CD1c-positive myeloid dendritic cell (primary cell): Measurements from ENCODE around the gene ADAT2.

Experiments used
- DNase-seq: peaks from one replicate; pipeline ENCODE4 v3.0.0-alpha.2; 2016; ENCODE audit errors: extremely low spot score

The ADAT2 gene

DNA sequence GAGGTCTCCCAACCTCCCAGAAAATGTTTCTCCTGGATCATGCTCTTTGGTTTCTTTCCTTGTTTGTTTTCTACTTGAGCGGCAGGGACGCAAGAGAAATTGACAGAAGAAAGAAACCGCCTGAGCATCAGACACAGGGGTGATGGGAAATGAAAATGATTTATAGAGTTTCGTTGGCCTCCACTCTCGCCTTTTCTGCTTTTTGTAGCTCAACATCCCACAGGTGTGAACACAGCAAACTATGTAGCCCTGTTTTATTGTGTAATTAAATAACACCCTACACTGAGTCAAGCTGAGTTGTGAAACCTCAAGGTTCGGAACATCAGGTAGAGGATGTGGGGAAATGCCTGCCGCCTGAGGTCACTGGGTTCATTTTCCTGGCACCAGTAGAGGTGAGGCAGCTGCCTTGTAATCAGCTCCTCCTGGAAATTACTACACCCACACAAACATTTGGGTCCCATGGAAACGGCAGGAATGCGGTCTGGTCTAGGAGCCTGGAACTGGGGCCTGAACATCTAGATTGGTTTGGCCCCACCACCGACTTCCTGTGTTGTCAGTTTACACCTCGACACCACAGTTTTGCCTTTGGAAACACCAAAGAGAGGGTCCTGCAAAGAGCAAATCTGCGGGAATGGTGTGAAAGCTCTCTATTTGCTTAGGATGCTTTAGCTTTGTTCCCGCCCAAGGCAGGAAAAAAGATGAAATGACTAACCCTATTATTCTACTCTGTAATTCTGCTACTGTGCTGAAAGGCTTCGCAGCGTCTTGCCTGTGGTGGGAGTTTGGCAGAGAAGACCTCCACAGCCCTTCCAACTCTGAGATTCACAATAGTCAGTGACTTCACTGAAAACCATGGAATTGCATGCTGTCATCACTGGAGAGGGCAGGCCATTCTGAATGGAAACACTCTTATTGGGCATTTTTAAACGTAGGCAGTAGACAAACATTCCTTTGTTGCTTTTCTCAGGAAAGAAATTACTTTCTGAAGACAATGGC is 53.0 kb downstream of the ADAT2 start:
- DNase-seq, result peak; percentile 10

DNA sequence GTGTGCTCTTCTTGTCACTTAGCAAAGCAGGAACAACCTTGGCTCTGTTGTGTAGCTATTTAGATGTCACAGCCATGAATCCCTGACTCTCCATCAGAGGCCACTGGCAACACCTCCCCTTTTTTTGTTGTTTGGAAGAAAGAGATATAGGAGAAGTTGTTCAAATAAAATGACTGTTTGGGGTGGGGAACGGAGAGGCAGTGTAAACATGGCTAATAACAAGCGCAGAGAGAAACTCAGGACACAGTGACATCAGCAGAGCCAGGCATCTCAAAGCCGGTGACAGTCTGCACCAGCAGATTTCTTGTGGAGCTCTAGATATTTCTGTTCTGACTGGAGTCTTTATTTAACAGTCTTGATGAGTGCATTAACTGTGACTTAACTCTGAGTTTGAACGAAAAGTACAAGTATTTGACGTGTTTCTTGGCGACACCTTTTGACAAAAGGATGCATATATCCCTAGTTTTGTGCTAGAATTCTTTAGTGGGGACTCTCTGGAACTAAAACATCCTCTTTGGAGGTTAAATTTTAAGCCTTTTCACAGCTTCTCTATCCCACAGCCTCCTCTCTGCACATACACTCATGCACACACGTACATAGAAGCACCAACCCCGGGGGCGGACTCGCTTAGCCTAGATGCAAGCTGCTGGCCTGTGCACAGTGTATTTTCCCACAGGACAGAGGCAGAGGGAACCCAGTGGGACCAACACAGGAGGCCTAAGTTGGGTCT is 53.8 kb downstream of the ADAT2 start:
- no peak for DNase-seq

DNA sequence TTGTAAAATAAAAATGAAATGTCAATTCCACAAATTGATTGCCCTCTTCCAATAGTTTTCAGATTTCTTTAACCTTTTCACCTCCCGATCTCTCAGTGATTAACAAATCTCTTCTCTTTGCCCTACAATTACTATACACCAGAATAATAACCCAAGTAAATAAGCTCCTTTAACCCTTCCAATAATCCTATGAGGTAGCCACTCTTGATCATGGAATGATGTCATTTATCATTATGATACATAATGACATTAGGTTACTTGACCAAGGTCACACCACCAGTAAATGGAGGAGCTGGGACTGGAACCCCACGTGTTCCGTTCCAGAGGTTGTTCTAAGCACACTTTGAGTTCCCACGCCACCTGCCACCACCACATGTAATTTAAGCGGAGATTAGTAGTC is 54.8 kb downstream of the ADAT2 start:
- no peak for DNase-seq

DNA sequence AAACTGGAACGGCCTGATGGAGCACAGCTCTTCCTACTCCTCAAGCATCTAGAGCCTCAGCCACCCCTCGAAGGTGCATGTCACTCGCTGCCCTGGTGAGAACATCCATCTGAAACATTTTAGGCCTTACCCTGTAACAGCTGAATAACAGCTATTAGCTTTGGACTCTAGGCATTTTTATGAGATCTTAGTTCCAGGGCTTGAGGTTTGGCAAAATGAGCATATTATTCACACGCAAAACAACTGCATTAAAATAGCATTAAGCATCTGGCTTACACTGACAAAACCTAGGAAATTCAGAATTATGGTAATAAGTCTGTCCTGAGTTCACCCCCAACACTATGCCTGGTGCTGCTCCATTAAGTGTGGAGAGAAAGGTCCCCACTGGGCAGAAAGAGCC is 56.1 kb downstream of the ADAT2 start:
- no peak for DNase-seq

DNA sequence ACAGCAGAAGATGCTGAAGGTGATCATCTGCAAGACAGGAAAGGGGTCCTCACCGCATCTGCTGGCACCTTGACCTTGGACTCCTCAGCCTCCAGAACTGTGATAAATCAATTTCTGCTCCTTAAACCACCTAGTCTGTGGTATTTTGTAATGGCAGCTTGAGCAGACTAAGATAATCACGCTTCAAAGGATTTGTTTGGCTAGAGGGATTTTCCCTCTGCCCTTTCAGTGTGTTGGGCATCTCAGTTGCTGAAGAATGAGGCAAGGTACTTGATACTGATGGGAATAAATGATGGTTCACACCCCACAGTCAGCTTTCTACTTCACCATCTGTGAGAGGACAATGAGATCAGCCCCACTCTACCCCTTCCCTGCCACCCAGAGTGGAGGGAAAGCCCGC is 60.2 kb downstream of the ADAT2 start:
- DNase-seq, result no peak

DNA sequence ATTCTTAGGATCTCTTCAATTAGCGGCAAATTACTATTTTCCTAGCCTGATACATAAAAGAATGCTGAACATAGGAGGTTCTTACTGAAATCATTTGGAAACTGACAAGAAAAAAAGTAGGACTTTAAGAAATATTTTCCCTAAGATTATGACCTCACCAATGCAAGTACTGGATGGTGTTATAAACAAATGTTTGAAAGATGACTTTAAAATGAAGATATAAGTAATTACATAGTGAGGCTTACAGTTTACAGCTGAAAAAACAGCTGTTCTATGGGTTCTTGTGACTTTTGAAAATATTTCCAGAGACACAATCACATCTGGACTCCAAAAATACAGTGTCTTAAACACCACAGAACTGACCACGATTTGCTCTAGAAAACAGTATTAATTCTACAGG is 64.9 kb downstream of the ADAT2 start:
- no peak for DNase-seq

DNA sequence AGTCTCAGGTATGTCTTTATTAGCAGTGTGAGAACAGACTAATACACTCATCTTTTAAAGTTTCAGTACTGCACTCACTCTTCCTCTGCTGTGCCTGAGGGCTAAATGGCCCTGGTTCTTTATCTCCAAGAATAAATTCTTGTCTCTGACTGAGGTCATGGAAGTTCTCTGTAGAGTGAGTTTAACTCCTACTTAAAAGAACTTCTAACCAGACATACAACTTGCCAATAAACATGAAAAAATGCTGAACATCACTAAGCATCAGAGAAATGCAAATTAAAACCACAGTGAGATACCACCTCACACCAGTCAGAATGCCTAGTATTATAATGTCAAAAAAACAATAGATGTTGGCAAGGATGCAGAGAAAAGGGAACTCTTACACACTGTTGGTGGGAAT is 73.6 kb downstream of the ADAT2 start:
- DNase-seq, result no peak

DNA sequence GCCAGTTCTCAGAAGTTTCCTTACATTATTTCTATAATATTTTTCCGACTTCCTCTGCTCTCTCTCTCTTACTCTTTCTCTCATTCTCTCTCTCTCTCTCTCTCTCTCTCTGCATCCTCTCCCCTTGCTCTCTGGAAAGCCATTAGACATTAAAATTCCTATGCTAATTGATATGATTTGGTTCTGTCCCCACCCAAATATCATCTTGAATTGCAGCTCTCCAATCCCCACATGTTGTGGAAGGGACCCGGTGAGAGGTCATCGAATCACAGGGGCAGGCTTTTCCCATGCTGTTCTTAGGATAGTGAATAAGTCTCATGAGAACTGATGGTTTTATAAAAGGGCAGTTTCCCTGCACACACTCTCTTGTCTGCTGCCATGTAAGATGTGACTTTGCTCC is 74.1 kb downstream of the ADAT2 start:
- no peak for DNase-seq

DNA sequence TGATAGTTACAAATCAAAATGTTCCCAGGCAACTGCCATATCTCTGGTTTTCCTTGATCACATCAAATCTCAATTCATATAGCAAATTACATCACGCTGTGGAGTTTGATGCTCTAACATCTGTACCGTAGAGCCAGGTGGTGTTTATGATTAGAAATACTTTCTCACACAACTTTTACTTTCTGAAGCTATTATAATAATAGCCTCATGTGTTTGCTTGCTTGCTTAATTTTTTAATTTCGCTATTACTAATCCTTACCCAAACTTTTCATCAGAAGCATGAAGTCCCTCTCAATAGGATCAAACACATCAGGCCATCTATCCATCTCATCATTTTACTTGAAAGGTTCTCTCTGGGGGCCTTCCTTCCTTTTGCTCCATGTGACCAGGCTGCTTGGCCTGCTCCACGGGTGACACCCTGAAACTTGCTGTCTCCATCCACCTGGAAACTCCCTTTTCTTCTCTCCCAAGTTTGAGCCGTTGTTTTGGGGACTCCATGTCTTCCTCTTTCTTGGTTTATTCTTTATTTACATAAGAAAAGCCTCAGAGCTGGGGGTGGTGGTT is 75.4 kb downstream of the ADAT2 start:
- DNase-seq, result no peak

DNA sequence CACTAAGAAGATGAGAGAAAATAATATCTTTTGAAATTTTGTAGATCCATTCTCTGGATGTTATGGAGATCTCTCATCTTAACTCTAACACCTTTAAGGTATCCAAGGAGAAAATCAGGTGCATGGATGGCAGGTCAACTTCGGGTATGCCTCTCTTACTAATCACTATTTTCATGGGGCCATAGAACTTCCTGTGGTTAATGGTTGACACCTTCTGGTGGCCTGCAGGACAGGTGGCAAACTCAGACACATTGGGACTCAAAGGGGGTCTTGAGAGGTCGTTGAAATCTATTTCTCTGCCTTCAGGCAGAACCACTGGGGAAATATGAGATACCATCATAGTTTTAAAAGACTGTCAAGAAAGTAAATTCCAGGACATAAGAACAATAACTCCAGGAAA is 76.5 kb downstream of the ADAT2 start:
- no peak for DNase-seq
